ENCODE data around the gene WNK2.
"Not testable (repeated sequence)": the region's sequence is repeated elsewhere in the genome, so short reads cannot be mapped to it uniquely, and the experiment has no call there.

The WNK2 gene

DNA sequence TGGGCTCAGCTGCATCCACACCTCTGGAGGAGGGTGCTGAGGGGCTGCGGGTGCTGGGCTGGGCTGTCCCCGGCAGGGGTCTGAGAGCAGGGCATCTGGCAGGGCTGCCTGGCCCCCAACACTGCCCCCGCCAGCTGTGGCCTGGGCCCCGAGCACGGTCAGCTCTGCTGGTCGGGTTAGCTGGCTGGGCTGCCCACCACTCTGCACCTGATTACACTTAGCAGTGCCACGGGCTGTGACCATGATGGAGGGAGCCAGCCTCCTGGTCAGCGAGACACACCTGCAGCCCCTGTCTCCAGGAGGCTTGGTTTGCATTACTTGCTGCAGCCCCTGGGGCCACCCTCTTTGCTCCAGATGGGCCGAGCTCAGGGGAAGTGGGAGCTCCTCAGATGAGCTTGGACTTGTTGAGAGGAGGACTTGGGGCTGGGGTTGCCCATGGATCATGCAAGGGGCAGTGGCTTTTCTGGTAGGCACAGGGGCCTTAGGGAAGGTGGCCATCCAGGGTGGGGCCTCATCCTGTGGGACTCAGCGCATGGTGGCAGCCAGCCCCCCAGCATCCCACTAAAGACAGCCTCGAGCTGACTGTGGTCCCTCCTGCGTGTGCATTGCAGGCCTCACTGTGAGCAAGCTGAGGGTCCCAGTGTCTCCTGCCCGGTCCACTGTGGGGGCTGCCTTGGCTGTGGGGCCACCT lies 135.5 kb downstream of the WNK2 start:
- H3K27me3 ChIP-seq (ENCODE audit: control insufficient read depth in 1 of 2, insufficient read depth in 2 of 2, low read length in 2 of 2): no peaks in the 10 kb centered on the region
- no peak overlapping the region for H3K27ac ChIP-seq (ENCODE audit: low read depth, low read length)
- H3K36me3 ChIP-seq (ENCODE audit: control insufficient read depth in 1 of 2, insufficient read depth in 2 of 2, low read length in 2 of 2): peaks cover 0 to 37% of the 10 kb centered on the region in 2 donors

DNA sequence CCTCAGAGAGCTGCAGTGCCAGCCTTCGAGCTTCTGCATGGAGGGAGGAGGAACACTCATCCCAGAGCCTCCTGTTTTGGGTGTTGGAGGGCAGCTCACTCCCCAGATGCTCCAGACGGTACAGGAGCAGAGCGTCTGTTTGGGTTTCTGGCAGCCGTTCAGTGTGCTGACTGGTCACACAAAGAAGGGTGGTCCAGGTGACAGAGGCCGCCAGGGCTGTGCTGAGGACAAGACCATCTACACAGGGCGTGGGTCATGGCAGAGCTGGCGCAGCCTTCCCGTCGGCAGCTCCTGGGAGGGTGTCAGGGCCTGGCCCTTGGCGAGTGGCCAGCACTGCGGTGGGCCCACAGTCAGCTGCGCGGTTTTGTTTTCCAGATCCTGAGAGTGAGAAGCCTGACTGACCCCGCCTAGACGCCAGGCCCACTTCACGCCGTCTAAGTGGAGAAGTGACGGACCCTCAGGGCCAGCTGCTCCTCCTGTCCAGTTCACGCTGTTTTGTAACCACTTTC lies 136.1 kb downstream of the WNK2 start:
- Histone ChIP-seq H3K36me3 (ENCODE audit: control insufficient read depth in 1 of 2, insufficient read depth in 2 of 2, low read length in 2 of 2) (peaks cover 0 to 32% of the 10 kb centered on the region in 2 donors), H3K27me3 (ENCODE audit: control insufficient read depth in 1 of 2, insufficient read depth in 2 of 2, low read length in 2 of 2) (no peaks in the 10 kb centered on the region), H3K27ac (ENCODE audit: low read depth, low read length) (no peak overlapping the region), H3K9me3 (ENCODE audit: control insufficient read depth in 1 of 2, low read length in 2 of 2) (no peaks in the 10 kb centered on the region), H3K4me1 (ENCODE audit: control insufficient read depth in 1 of 2, insufficient read depth in 2 of 2, low read length in 2 of 2) (no peaks in the 10 kb centered on the region), H3K9ac (ENCODE audit: low read depth in 1 of 2, low read length in 2 of 2) (no peak overlapping the region), H3K4me3 (ENCODE audit: low read depth in 1 of 2, low read length in 2 of 2) (no peak overlapping the region)

More for the DNA sequence above, 135.5 kb downstream of the WNK2 start:
- no peaks in the 10 kb centered on the region for H3K4me1 ChIP-seq (ENCODE audit: control insufficient read depth in 1 of 2, insufficient read depth in 2 of 2, low read length in 2 of 2)
- H3K4me3 ChIP-seq (ENCODE audit: low read depth in 1 of 2, low read length in 2 of 2): no peak overlapping the region
- H3K9me3 ChIP-seq (ENCODE audit: control insufficient read depth in 1 of 2, low read length in 2 of 2): no peaks in the 10 kb centered on the region
- no peak overlapping the region for H3K9ac ChIP-seq (ENCODE audit: low read depth in 1 of 2, low read length in 2 of 2)

DNA sequence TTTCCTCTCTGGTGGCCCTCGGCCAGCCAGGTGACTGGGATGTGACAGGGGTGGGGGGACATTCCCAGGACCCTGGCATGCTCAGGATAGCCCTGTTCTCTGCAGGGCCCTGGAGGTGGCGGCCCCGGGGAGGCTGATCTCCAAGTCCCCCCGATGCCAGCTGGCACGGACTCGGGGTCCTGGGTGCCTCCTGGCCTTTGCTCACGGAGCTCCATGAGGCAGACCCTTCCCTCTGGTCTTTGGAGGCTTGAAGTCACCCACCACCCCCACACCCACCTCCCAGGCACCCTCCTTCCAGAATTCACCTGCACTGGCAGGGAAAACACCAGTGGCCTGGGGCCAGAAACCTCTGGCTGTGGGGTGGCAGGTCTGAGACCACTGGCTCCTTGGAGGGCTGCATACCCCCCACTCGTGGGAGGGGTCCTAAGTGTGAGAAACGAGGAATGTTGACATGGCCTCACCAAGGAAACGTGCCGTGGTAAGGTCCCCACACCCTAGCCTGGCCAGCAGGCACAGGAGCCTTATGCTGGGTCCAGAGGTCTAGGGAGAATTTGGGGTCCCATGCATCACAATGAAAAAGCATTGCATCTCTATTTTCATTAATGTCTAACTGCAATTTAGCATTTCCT lies 136.8 kb downstream of the WNK2 start:
- no peak overlapping the region for H3K27ac ChIP-seq (ENCODE audit: low read depth, low read length)
- no peaks in the 10 kb centered on the region for H3K27me3 ChIP-seq (ENCODE audit: control insufficient read depth in 1 of 2, insufficient read depth in 2 of 2, low read length in 2 of 2)
- no peak overlapping the region for H3K4me3 ChIP-seq (ENCODE audit: low read depth in 1 of 2, low read length in 2 of 2)
- no peak overlapping the region for H3K9ac ChIP-seq (ENCODE audit: low read depth in 1 of 2, low read length in 2 of 2)
- H3K4me1 ChIP-seq (ENCODE audit: control insufficient read depth in 1 of 2, insufficient read depth in 2 of 2, low read length in 2 of 2): no peaks in the 10 kb centered on the region
- no peaks in the 10 kb centered on the region for H3K9me3 ChIP-seq (ENCODE audit: control insufficient read depth in 1 of 2, low read length in 2 of 2)
- H3K36me3 ChIP-seq (ENCODE audit: control insufficient read depth in 1 of 2, insufficient read depth in 2 of 2, low read length in 2 of 2): peaks cover 0 to 30% of the 10 kb centered on the region in 2 donors

DNA sequence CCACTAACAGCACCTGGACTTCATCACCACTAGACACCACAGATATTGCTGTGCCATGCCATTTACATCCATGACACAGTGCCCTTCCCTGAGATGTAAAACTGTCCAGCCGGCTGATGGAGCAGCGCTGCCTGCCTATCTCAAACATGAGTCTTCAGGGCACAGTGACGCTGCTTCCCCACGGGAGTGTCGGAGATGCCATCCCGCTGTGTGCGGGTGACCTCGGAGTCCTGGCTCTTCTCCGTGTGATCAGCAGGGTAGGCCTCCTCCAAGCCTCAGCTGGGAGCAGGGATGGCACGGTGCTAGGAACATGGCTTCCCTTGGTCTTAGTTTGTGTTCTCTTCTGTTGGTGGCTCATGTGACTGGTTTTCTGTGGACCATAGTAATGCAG lies 137.3 kb downstream of the WNK2 start:
- Histone ChIP-seq H3K36me3 (ENCODE audit: control insufficient read depth in 1 of 2, insufficient read depth in 2 of 2, low read length in 2 of 2) (peaks cover 0 to 30% of the 10 kb centered on the region in 2 donors), H3K9ac (ENCODE audit: low read depth in 1 of 2, low read length in 2 of 2) (no peak overlapping the region), H3K9me3 (ENCODE audit: control insufficient read depth in 1 of 2, low read length in 2 of 2) (no peaks in the 10 kb centered on the region), H3K4me3 (ENCODE audit: low read depth in 1 of 2, low read length in 2 of 2) (no peak overlapping the region), H3K4me1 (ENCODE audit: control insufficient read depth in 1 of 2, insufficient read depth in 2 of 2, low read length in 2 of 2) (peaks cover 0 to 3% of the 10 kb centered on the region in 2 donors), H3K27me3 (ENCODE audit: control insufficient read depth in 1 of 2, insufficient read depth in 2 of 2, low read length in 2 of 2) (no peaks in the 10 kb centered on the region), H3K27ac (ENCODE audit: low read depth, low read length) (no peak overlapping the region)

DNA sequence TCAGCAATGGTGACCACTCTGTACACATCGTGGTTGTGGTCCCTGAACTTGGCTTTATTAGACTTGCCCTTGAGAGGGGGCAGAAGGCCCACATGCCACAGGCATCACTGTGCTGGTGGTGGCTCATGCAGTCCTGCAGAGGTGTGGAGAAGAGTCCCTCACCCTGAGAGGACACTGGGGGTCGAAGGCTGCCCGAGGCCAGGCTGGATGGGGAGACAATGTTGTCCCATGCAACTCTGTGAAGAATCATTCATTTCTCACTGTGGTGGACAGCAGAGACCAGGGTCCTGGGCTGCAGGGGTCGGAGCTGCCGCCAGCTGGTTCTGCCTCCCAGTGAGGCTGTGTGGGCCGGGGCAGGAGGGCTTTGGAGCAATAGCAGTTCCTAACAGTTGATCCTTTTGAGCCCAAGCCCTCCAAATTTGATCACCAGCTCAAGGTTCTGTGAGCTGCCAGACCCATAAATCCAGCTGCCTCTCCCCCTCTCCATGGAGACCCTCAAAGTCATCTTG lies 139.6 kb downstream of the WNK2 start:
- H3K4me1 ChIP-seq (ENCODE audit: control insufficient read depth in 1 of 2, insufficient read depth in 2 of 2, low read length in 2 of 2); H3K27me3 ChIP-seq (ENCODE audit: control insufficient read depth in 1 of 2, insufficient read depth in 2 of 2, low read length in 2 of 2); H3K4me3 ChIP-seq (ENCODE audit: low read depth in 1 of 2, low read length in 2 of 2); H3K9me3 ChIP-seq (ENCODE audit: control insufficient read depth in 1 of 2, low read length in 2 of 2); H3K9ac ChIP-seq (ENCODE audit: low read depth in 1 of 2, low read length in 2 of 2); H3K27ac ChIP-seq (ENCODE audit: low read depth, low read length): not testable (repeated sequence)
- H3K36me3 ChIP-seq (ENCODE audit: control insufficient read depth in 1 of 2, insufficient read depth in 2 of 2, low read length in 2 of 2): peaks cover 0 to 13% of the 10 kb centered on the region in 2 donors

DNA sequence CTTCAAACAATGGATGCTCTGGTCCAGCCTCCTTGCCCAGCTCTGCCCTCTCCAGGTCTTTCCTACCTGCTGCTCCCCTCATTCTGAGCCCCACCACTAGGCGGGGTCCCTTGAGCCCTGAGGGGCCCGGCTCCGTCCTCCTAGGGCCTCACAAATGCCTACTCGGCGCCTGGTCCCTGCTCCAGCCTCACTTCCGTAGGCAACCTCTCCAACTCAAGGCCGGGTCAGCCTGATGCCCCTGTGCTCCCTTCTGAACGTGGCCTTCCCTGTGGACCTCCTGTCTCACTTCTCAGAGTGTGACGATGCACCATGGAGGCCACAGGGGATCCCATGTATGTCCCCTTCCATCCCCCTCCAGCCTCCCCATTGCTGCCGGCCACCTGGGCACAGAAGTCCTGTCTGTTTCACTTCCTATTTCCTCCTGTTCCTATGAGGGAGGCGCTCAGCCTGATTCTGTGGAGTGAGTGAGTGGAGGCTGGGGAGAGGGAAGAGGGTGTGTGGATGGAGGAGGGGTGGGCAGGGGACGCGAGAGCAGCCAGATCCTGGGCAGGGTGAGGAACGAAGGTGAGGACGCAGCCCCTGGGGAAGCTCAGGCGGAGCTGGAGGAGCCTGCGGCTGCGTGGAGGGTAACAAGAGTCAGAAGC lies 140.4 kb downstream of the WNK2 start:
- Histone ChIP-seq H3K4me3 (ENCODE audit: low read depth in 1 of 2, low read length in 2 of 2) (no peak overlapping the region), H3K36me3 (ENCODE audit: control insufficient read depth in 1 of 2, insufficient read depth in 2 of 2, low read length in 2 of 2) (peaks cover 0 to 13% of the 10 kb centered on the region in 2 donors), H3K27me3 (ENCODE audit: control insufficient read depth in 1 of 2, insufficient read depth in 2 of 2, low read length in 2 of 2) (no peaks in the 10 kb centered on the region), H3K9ac (ENCODE audit: low read depth in 1 of 2, low read length in 2 of 2) (no peak overlapping the region), H3K27ac (ENCODE audit: low read depth, low read length) (no peak overlapping the region), H3K4me1 (ENCODE audit: control insufficient read depth in 1 of 2, insufficient read depth in 2 of 2, low read length in 2 of 2) (peaks cover 0 to 6% of the 10 kb centered on the region in 2 donors), H3K9me3 (ENCODE audit: control insufficient read depth in 1 of 2, low read length in 2 of 2) (no peaks in the 10 kb centered on the region)

DNA sequence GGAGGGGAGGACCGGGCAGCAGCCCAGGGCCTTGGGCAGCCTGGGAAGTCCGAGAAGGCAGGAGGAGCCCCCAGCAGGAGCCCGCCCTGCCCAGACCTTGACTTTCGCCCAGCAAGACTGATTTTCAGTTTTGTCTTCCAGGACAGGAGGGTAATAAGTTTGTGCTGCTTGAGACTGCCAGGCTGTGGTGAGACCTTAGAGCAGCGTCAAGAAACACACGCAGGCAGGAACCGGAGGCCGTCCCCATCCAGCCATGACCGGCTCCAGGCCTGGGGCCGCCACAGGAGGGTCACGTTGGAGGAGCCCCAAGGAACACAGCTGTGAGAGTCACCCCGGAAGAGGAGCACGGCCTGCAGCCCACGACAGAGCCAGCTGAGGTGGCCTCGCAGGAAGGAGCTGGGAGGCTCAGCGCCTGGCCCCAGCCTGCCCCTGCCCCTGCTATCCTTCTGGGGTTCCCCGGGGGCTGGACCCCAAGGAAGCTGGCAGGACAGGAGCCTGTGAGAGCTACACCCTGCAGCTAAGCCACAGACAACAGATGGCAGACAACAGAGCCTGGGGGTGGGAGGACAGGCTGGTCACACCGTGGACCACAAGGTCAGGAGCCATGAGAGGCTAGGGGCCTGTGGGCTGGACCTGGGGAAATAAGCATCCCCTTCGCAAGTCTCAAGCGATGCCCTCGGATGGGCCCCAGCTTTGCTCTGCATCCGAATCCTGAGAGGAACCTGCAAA lies 141.5 kb downstream of the WNK2 start:
- no peak overlapping the region for H3K27ac ChIP-seq (ENCODE audit: low read depth, low read length)
- peaks cover 0 to 5% of the 10 kb centered on the region in 2 donors for H3K36me3 ChIP-seq (ENCODE audit: control insufficient read depth in 1 of 2, insufficient read depth in 2 of 2, low read length in 2 of 2)
- peaks cover 0 to 6% of the 10 kb centered on the region in 2 donors for H3K4me1 ChIP-seq (ENCODE audit: control insufficient read depth in 1 of 2, insufficient read depth in 2 of 2, low read length in 2 of 2)
- no peak overlapping the region for H3K9ac ChIP-seq (ENCODE audit: low read depth in 1 of 2, low read length in 2 of 2)
- H3K27me3 ChIP-seq (ENCODE audit: control insufficient read depth in 1 of 2, insufficient read depth in 2 of 2, low read length in 2 of 2): no peaks in the 10 kb centered on the region
- H3K4me3 ChIP-seq (ENCODE audit: low read depth in 1 of 2, low read length in 2 of 2): no peak overlapping the region
- H3K9me3 ChIP-seq (ENCODE audit: control insufficient read depth in 1 of 2, low read length in 2 of 2): no peaks in the 10 kb centered on the region

DNA sequence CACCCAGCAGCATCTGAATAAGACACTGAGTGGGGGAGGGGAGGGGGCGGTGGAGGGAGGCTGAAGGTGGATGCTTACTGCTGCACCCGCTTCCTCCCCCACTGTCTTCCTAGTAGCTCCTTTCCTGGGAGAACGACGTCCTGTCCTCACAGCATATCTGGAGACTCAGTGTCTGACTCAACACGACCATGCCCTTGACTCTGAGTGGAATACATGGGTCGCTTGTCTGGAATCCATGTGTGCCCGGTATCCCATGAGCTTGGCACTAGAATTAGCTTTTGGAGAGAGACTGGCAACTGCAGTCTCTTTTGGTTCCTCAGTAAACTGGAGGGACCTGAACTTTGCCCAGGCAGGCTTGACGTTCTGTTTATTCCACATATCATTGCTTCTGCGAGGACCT lies 142.1 kb downstream of the WNK2 start:
- Histone ChIP-seq H3K9ac (ENCODE audit: low read depth in 1 of 2, low read length in 2 of 2) (no peak overlapping the region), H3K4me1 (ENCODE audit: control insufficient read depth in 1 of 2, insufficient read depth in 2 of 2, low read length in 2 of 2) (peaks cover 0 to 6% of the 10 kb centered on the region in 2 donors), H3K36me3 (ENCODE audit: control insufficient read depth in 1 of 2, insufficient read depth in 2 of 2, low read length in 2 of 2) (peaks cover 0 to 4% of the 10 kb centered on the region in 2 donors), H3K4me3 (ENCODE audit: low read depth in 1 of 2, low read length in 2 of 2) (no peak overlapping the region), H3K27me3 (ENCODE audit: control insufficient read depth in 1 of 2, insufficient read depth in 2 of 2, low read length in 2 of 2) (no peaks in the 10 kb centered on the region), H3K27ac (ENCODE audit: low read depth, low read length) (no peak overlapping the region), H3K9me3 (ENCODE audit: control insufficient read depth in 1 of 2, low read length in 2 of 2) (no peaks in the 10 kb centered on the region)

DNA sequence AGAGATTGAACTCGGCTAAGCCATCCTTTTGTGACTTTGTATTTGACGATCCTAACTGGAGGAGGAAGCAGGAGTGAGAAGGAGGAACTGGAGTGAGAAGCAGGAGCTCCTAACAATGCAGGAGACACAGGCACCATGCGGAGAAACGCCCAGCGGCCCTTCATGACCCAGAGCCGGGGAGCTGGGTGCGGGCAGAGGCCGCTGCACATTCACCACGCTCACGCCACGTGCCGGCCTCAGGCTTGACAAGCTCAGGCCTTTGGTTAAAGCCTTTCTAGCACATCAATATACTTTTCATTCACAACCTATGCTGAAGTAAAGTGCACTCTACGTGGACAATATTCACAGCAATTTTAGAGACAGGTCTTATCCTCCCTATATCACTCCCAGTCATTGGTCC lies 142.7 kb downstream of the WNK2 start:
- Histone ChIP-seq H3K4me1 (ENCODE audit: control insufficient read depth in 1 of 2, insufficient read depth in 2 of 2, low read length in 2 of 2) (peaks cover 0 to 6% of the 10 kb centered on the region in 2 donors), H3K9ac (ENCODE audit: low read depth in 1 of 2, low read length in 2 of 2) (no peak overlapping the region), H3K27me3 (ENCODE audit: control insufficient read depth in 1 of 2, insufficient read depth in 2 of 2, low read length in 2 of 2) (no peaks in the 10 kb centered on the region), H3K27ac (ENCODE audit: low read depth, low read length) (no peak overlapping the region), H3K9me3 (ENCODE audit: control insufficient read depth in 1 of 2, low read length in 2 of 2) (no peaks in the 10 kb centered on the region), H3K36me3 (ENCODE audit: control insufficient read depth in 1 of 2, insufficient read depth in 2 of 2, low read length in 2 of 2) (no peaks in the 10 kb centered on the region), H3K4me3 (ENCODE audit: low read depth in 1 of 2, low read length in 2 of 2) (no peak overlapping the region)
